ENCODE measurements around the gene BPIFB1. TPM values are rescaled to one million over a fixed set of nuclear protein-coding genes. Genes with fewer than 3 reads are reported as not detected.

The BPIFB1 gene
- total RNA-seq, 1 experiment from 2014 or later: 0.10 TPM

DNA sequence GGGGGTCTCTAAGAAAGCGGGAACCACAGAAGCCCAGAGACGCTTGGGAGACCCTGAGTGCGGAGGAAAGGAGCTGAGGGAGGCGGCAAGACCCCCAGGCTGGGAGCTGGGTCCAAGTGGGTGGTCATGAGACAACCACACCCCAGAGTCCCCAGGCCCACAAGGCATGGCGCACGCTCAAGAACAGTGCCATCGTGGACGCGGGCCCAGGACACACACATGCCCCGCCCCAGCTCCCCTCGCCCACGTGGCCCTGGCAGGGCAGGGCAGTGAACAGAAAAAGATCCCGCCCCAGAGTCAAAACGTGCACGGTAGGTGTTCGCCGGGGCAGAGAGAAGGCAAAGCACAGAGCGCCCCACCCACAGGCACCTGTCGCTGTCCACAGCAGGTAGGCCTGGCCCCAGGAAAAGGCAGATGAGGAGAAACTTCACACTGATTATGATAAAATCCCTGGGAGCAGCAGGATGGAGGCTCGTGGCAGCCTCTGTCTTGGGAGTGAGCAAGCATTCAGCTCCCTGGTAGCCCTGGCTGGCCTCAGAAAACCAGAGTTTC lies 50.0 kb downstream of the BPIFB1 start:
- Histone ChIP-seq H3K36me3 (ENCODE audit: control insufficient read depth, insufficient read depth, low read length) (no peaks in the 10 kb centered on the region), H3K27ac (ENCODE audit: low read length) (no peak overlapping the region), H3K9me3 (ENCODE audit: control insufficient read depth, insufficient read depth, low read depth, low read length) (no peaks in the 10 kb centered on the region), H3K4me3 (ENCODE audit: low read depth in 2 of 2, low read length in 2 of 2) (no peak overlapping the region), H3K4me1 (ENCODE audit: control insufficient read depth, insufficient read depth, low read length) (no peaks in the 10 kb centered on the region), H3K27me3 (ENCODE audit: control insufficient read depth, insufficient read depth, low read length) (peaks cover 3% of the 10 kb centered on the region)
- no peak for ATAC-seq
- intact Hi-C loops (cut with micrococcal nuclease; ENCODE audit: unreplicated experiment): no loop called here
- no peak for DNase-seq (ENCODE audit: low read depth, low spot score)
- ChIA-PET POLR2A (no interaction called here), CTCF (interaction anchor here (0.6 kb wide), 1 partner anchor 372 kb away, joined by 7 read pairs; no protein-coding TSS in a partner anchor)
- in situ Hi-C loops (cut with HindIII; ENCODE audit: low pct_unique_long_range_greater_than_20kb, low sequenced_read_pairs): no loop called here
- BruUV-seq (replicated peaks): no TSS peak
- TF ChIP-seq SIN3A (IDR thresholded peaks at IDR 0.05; ENCODE audit: borderline replicate concordance, insufficient read depth, low read depth, low read length) (no peak), POLR2AphosphoS5 (IDR thresholded peaks at IDR 0.05; ENCODE audit: low read depth, low read length) (no peak), TCF7L2 (IDR thresholded peaks at IDR 0.05; ENCODE audit: low read depth, low read length) (no peak)
- TF ChIP-seq, protein P1, sequence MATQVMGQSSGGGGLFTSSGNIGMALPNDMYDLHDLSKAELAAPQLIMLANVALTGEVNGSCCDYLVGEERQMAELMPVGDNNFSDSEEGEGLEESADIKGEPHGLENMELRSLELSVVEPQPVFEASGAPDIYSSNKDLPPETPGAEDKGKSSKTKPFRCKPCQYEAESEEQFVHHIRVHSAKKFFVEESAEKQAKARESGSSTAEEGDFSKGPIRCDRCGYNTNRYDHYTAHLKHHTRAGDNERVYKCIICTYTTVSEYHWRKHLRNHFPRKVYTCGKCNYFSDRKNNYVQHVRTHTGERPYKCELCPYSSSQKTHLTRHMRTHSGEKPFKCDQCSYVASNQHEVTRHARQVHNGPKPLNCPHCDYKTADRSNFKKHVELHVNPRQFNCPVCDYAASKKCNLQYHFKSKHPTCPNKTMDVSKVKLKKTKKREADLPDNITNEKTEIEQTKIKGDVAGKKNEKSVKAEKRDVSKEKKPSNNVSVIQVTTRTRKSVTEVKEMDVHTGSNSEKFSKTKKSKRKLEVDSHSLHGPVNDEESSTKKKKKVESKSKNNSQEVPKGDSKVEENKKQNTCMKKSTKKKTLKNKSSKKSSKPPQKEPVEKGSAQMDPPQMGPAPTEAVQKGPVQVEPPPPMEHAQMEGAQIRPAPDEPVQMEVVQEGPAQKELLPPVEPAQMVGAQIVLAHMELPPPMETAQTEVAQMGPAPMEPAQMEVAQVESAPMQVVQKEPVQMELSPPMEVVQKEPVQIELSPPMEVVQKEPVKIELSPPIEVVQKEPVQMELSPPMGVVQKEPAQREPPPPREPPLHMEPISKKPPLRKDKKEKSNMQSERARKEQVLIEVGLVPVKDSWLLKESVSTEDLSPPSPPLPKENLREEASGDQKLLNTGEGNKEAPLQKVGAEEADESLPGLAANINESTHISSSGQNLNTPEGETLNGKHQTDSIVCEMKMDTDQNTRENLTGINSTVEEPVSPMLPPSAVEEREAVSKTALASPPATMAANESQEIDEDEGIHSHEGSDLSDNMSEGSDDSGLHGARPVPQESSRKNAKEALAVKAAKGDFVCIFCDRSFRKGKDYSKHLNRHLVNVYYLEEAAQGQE (IDR thresholded peaks at IDR 0.05; ENCODE audit: insufficient read depth in 1 of 2, low read depth in 2 of 2, low read length in 1 of 2): no peak
- TF ChIP-seq, protein P2, sequence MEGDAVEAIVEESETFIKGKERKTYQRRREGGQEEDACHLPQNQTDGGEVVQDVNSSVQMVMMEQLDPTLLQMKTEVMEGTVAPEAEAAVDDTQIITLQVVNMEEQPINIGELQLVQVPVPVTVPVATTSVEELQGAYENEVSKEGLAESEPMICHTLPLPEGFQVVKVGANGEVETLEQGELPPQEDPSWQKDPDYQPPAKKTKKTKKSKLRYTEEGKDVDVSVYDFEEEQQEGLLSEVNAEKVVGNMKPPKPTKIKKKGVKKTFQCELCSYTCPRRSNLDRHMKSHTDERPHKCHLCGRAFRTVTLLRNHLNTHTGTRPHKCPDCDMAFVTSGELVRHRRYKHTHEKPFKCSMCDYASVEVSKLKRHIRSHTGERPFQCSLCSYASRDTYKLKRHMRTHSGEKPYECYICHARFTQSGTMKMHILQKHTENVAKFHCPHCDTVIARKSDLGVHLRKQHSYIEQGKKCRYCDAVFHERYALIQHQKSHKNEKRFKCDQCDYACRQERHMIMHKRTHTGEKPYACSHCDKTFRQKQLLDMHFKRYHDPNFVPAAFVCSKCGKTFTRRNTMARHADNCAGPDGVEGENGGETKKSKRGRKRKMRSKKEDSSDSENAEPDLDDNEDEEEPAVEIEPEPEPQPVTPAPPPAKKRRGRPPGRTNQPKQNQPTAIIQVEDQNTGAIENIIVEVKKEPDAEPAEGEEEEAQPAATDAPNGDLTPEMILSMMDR (IDR thresholded peaks at IDR 0.05): no peak

DNA sequence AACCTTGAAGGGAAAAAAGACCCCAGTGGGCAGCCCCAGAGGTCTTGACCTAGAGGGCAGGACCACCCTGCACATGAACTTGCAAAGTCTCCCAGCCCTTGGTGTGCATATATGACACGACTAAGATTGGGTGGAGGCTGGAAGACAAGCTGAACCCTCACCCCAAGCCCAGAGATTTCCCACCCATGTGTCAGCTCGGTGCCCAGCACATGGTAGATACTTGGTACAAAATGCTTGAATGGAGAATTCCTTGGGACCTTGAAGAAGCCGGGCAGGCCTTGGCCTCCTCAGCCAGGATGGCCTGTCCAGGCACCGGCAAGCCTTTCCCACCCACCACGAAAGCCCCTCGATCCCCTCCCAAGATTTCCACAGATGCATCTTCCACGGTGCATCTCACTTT lies 50.6 kb downstream of the BPIFB1 start:
- DNase-seq (ENCODE audit: low read depth, low spot score) (no peak), ATAC-seq (no peak)
- H3K4me3 ChIP-seq (ENCODE audit: low read depth in 2 of 2, low read length in 2 of 2): no peak overlapping the region
- H3K36me3 ChIP-seq (ENCODE audit: control insufficient read depth, insufficient read depth, low read length): no peaks in the 10 kb centered on the region
- POLR2A ChIA-PET: no interaction called here
- H3K9me3 ChIP-seq (ENCODE audit: control insufficient read depth, insufficient read depth, low read depth, low read length): no peaks in the 10 kb centered on the region
- CTCF ChIA-PET: interaction anchor here (0.6 kb wide), 1 partner anchor 372 kb away, joined by 7 read pairs; no protein-coding TSS in a partner anchor
- H3K27me3 ChIP-seq (ENCODE audit: control insufficient read depth, insufficient read depth, low read length): peaks cover 3% of the 10 kb centered on the region
- TF ChIP-seq, protein P2 (IDR thresholded peaks at IDR 0.05): no peak
- TF ChIP-seq TCF7L2 (IDR thresholded peaks at IDR 0.05; ENCODE audit: low read depth, low read length) (no peak), POLR2AphosphoS5 (IDR thresholded peaks at IDR 0.05; ENCODE audit: low read depth, low read length) (no peak), SIN3A (IDR thresholded peaks at IDR 0.05; ENCODE audit: borderline replicate concordance, insufficient read depth, low read depth, low read length) (no peak)
- TF ChIP-seq, protein P1 (IDR thresholded peaks at IDR 0.05; ENCODE audit: insufficient read depth in 1 of 2, low read depth in 2 of 2, low read length in 1 of 2): no peak
- intact Hi-C loops (cut with micrococcal nuclease; ENCODE audit: unreplicated experiment): no loop called here
- BruUV-seq (replicated peaks): no TSS peak
- no peak overlapping the region for H3K27ac ChIP-seq (ENCODE audit: low read length)
- H3K4me1 ChIP-seq (ENCODE audit: control insufficient read depth, insufficient read depth, low read length): no peaks in the 10 kb centered on the region
- in situ Hi-C loops (cut with HindIII; ENCODE audit: low pct_unique_long_range_greater_than_20kb, low sequenced_read_pairs): no loop called here
